Epithelial cell of proximal tubule (primary cell): Measurements from ENCODE around the gene HOXA3. TPM values are rescaled to one million over a fixed set of nuclear protein-coding genes. Genes with fewer than 3 reads are reported as not detected.
A peak's percentile ranks its signal among the peaks of the same experiment; 100 is the strongest.

Source experiments
- DNase-seq: peaks from one replicate; pipeline ENCODE4 v3.0.0-alpha.2; 2011; ENCODE audit warnings: low read depth
- H3K4me3 ChIP-seq: 2 replicates; pipeline ENCODE4 v1.5.1; 2011; ENCODE audit warnings: low read depth, mild to moderate bottlenecking, low read length
- total RNA-seq: library from RNA; depleted of rRNA; stranded (reverse); fragments of >200 nt; gene quantifications from 2 replicates; pipeline ENCODE4 v1.2.3, GENCODE V29; 2015
- TF ChIP-seq, protein P1 (sequence below): conservative IDR thresholded peaks from 2 replicates; pipeline ENCODE4 v1.5.1; 2012; ENCODE audit warnings: low read depth, mild to moderate bottlenecking, low read length

The HOXA3 gene
- total RNA-seq, 1 donor from 2014 or later = 33.2 TPM

DNA sequence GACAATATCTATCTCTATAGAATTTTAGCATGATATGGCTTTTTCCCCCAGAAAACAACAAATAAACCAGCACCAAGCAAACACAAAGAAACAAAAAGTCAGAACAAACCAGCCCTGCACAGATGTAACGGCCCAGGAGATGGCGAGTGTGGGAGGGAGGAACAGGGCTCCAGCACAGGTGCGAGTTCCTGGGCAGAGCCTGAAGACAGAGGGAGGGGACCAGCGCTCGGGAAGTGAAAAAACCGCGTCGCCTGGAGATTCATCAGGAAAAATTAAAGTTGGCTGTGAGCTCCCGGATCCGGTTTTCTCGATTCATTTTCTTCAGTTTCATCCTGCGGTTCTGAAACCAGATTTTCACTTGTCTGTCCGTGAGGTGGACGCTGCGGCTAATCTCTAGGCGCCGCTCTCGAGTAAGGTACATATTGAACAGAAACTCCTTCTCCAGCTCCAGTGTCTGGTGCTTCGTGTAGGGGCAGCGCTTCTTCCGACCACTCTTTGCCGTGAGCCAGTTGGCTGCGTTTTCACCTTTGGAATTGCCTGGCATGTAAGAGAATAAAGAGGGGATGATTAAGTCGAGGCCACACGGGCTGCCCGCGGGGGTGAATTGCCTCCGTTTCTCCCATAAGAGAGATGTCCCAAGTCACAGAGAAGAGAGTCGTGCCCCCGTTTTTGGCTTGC lies 19.4 kb upstream of the HOXA3 start:
- peak overlapping the region; percentile 74 for H3K4me3 ChIP-seq
- no peak for DNase-seq
- TF ChIP-seq, protein P1, sequence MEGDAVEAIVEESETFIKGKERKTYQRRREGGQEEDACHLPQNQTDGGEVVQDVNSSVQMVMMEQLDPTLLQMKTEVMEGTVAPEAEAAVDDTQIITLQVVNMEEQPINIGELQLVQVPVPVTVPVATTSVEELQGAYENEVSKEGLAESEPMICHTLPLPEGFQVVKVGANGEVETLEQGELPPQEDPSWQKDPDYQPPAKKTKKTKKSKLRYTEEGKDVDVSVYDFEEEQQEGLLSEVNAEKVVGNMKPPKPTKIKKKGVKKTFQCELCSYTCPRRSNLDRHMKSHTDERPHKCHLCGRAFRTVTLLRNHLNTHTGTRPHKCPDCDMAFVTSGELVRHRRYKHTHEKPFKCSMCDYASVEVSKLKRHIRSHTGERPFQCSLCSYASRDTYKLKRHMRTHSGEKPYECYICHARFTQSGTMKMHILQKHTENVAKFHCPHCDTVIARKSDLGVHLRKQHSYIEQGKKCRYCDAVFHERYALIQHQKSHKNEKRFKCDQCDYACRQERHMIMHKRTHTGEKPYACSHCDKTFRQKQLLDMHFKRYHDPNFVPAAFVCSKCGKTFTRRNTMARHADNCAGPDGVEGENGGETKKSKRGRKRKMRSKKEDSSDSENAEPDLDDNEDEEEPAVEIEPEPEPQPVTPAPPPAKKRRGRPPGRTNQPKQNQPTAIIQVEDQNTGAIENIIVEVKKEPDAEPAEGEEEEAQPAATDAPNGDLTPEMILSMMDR = no peak

DNA sequence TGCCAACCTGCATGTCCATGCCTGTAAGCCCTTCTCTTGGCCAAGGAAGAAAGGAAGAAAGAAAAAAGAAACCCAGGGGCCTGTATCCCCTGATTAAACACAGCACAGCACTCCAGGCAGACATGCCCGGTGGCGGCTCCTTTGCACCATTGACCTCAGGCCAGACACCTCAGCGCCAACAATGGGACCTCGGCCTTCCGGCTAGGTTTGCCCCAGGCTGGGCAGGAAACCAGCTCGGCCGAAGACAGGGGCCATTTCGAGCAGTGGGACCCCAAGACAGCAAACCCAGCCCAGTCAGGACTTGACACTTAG lies 18.9 kb upstream of the HOXA3 start:
- TF ChIP-seq, protein P1 = no peak
- DNase-seq = no peak
- H3K4me3 ChIP-seq = peak overlapping the region; percentile 74

DNA sequence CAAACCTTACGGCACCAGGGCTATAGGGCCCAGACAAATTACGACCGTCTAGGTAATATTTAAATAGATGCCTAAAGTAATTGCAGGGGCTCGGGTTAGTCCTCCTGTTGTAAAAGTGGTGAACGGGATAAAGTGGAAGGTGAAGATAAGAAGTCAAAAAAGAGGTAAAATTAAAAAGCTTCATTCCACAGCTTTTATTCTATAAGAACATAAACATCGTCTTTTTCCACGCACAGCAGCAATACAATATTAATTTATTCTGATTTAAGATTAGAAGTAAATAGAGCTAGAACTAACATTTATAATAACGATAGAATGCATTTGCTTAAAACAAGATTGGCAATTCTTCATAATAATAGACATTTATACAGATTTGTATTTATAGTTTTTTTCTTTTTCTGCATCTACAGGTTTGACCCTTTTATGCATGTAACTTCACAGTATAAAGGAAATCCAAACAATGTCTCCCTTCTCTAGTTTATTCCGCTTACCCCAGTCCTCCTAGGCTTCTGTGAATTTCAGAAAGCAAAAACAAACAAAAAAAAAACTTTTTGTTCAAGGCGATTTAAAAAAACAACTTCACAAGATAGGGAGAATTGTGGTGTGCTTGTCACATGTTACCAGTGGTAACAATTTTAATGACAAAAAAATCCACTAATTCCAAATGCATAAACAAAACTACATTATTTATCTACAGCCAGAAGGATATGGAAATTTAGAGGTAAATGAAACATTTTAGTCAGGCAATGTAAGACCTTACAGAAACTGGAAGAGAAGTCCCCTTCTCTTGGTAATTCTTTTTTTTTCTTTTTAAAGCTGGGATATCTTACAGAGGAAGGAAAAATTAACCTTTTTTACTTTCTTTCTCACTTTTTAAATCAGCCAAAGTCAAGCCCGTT lies 18.3 kb upstream of the HOXA3 start:
- TF ChIP-seq, protein P1 = no peak
- peak overlapping the region; percentile 74 for H3K4me3 ChIP-seq
- no peak for DNase-seq

DNA sequence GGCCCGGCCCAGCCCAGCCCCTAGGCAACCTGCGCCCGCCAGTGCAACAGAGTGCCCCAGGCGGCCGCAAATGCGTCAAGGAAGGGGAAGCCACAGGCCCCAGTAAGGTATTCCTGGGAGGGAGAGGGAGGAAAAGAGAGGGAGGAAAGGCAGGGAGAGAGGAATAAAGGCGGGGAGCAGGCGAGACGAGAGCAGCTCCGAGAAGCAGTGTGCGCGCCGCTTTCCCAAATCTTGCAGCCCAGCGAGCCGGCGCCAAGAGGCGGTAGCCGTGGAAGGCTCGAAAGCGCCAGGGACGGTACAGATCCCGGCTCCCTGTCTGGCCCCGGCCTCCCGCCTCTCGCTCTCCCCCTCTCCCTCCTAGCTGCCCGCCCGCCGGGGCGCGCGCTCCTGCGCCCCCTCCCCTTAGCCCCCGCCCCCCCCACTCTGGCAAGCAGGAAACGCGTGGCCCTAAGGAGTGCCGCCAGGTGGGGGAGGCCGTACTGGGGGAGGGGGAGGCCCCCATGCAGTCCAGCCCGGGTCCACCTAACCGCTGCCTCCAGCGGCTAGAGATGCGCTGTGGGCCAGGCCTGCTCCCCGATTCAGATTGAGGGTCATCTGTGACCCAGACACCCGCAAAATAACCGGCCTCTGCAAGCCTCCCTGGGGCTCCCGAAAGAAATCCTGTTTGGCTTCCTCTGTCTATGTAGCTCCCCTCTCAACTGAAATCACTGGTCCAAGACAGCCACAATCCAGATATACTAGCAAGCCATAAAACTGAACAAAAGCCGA lies 17.5 kb upstream of the HOXA3 start:
- DNase-seq = no peak
- peak overlapping the region; percentile 74 for H3K4me3 ChIP-seq
- TF ChIP-seq, protein P1 = no peak

DNA sequence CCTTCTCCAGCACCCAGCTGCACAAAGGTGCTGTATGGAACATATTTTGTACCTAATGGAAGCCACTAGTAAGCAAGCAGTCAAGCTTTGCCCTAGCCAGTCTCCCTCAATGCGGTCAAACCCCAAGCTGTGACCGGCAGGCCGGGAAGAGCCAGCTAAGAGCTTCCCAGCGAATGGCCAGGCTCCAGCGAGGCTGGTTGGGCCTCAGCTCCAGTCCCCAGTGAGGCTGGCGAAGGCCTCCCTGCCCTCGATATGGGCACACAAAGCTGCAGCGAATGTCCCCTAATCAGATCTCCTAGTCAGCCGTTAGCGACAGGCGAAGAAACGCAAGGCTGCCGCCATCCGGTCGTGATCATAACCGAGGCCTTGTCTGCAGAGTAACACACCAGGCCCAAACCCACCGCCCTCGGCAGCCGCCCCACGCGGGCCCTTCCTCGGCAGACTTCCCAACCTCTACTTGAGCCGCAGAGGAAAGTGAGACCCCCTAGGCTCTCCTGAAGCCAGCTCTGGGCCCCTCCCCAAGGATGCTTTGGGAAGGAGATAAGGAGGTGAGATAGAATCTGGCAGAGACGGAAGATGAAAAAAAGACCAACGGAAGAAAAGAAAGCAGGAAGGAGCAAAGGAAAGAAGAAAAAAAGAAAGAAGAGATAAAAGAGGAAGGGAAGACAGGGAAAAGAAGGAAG lies 16.0 kb upstream of the HOXA3 start:
- TF ChIP-seq, protein P1 = peak; percentile 37
- peak overlapping the region; percentile 74 for H3K4me3 ChIP-seq
- DNase-seq = no peak

DNA sequence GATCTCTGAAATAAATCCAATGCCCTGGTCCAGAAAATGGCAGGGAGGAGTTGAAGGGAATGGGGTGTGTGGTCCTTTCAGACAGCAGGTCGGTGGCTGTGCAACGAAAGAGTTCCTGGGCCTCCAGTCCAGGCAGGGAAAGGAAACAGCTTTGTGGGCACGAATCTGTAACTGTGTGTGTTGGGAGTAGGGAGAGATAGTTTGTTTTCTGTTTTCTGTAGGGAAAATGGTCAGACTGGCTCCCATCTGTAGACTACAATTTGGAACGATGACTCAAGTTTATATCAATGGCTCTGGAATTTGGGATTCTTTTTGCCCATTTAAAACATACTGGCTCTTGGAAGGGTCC lies 15.5 kb upstream of the HOXA3 start:
- H3K4me3 ChIP-seq = peak overlapping the region; percentile 74
- DNase-seq = no peak
- TF ChIP-seq, protein P1 = no peak
